HG02588 (cell line): ENCODE measurements around the gene RHOJ.
"Not testable (repeated sequence)": the region's sequence is repeated elsewhere in the genome, so short reads cannot be mapped to it uniquely, and the experiment has no call there.

Experiments used
- ATAC-seq: cut with Tn5 transposase; IDR thresholded peaks from one replicate; pipeline ENCODE4 v1.9.1; 2021; ENCODE audit warnings: mild to moderate bottlenecking, moderate library complexity; ENCODE audit not compliant: unreplicated experiment

Gene RHOJ

DNA sequence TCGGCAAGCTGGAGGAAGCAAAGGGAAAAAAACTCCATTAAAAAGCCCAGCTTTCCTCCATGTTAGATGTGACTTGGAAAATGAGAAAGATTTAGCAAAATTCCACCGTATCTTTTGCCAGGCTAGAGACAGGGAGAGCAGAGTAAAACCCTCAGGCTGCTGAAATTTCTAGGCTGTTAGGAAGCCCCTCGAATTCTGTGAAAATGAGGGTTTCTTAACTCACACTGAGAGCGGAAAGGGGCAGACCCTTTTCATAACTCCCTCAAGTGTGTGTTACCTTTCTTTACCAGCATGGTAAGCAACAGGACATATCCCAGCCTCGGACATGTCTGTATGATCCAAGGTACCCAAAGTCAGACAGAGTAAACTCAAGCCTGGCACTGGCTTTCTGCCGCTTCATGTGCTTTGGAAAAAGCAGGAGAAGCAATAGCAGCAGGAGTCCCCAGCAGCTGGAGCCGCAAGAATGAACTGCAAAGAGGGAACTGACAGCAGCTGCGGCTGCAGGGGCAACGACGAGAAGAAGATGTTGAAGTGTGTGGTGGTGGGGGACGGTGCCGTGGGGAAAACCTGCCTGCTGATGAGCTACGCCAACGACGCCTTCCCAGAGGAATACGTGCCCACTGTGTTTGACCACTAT, at the start of gene RHOJ:
Gene RHOJ (plus strand): TSS at position 37 of the 637 bp plus-strand sequence. CDS start 427 bp downstream, at position 464.
- no peak for ATAC-seq

GRCh38 chr14:63155511-63156185, 48.6 kb upstream of the RHOJ start:
- no peak for ATAC-seq

DNA sequence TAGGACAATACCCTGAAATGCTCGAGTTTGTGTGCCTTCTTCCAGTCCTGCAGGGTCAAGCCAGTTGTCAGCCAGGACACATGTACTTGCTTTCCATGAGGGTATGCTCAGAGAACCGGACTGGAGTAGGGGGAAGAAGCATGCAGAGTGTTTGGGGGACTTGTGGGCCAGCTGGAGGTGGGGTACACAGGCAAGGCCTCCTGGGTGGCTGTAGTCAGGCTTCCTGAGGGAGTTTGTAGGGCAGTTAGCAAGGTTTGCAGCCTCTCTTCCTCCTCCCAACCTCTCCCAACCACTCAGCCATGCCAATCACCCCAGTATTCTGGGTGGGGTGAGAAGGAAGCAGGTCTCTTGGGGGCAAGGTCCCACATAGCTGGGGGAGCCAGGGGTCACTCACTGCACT, 47.0 kb upstream of the RHOJ start:
- no peak for ATAC-seq

- no peak for ATAC-seq
These were observed 40.9 kb upstream of the RHOJ start for GRCh38 chr14:63163306-63163705.

- ATAC-seq = no peak
These were observed 40.0 kb upstream of the RHOJ start for GRCh38 chr14:63164108-63164683.

GRCh38 chr14:63165267-63165666, 39.0 kb upstream of the RHOJ start:
- ATAC-seq = not testable (repeated sequence)

- ATAC-seq = no peak
These were observed 37.2 kb upstream of the RHOJ start for GRCh38 chr14:63167044-63167443.

DNA sequence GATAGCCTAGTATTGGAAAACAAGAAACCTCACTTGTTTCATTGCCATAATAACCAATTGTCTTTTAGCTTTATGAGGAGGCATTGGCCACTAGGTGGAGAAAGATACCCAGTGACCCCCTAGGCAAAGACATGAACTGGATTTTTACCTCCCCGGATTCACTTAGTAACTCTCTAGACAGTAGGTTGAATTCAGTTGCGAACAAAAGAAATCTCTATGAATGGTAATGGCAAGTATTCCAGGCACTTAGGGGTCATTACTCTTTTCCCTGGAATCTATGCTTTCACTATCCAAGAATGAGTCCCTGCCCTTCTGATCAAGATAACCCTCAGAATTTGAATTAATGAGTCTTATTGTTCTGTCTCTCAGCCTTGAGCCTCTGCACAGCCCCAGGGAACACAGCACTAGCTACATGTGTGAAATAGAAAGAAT, 29.5 kb upstream of the RHOJ start:
- ATAC-seq = no peak

DNA sequence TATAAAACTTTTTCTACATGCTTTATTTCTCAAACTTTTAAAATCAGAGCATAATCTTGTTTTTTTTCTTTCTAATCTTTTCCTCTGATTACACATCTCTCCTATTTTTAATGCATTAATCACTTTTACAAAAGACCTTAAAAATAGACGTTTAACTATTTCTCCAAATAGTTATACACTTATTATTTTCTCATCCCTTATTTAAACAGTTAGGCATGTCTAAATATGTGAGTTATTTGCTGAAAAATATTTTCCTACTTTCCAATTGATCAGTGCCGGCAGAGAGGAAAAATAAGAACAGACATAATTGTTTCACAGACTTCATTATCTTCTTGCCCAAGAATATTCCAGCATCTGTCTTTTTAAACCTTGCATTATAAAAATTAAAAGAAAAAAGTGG, 28.7 kb upstream of the RHOJ start:
- no peak for ATAC-seq

- no peak for ATAC-seq
These were observed 25.3 kb upstream of the RHOJ start for GRCh38 chr14:63178912-63179311.

DNA sequence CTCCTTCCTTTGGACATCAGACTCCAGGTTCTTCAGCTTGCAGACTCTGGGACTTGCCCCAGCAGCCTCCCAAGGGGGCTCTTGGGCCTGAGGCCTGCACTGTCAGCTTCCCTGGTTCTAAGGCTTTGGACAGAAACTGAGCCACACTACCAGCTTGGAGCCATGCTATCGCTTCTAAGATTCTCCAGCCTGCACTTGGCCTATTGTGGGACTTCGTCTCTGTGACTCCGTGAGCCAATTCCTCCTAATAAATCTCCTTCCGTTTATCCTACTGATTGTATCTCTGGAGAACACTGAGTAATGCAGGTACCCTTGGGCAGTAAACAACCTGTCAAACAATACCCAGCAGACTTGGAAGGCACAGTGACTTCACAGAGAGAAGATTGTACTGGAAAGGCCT, 24.9 kb upstream of the RHOJ start:
- no peak for ATAC-seq

- no peak for ATAC-seq
These were observed 24.2 kb upstream of the RHOJ start for GRCh38 chr14:63180011-63180410.

DNA sequence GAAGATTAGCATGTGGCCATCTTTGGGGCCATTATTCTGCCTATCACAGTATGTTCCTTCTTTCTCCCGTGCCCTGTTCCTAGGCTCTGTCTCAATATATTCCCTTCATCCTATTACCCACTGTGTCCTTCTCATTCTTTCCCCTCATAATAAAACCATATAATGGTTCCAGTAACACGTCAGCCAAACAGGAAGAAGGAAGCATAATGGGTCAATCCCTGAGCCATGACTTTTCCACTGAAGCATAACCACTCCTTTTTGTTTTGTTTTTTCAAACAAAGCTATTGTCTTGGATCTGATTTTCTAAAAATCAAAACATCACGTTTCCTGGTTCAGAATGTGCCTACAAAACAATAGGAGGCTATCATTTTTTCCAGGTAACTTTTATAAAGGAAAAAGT, 21.3 kb upstream of the RHOJ start:
- ATAC-seq = no peak

DNA sequence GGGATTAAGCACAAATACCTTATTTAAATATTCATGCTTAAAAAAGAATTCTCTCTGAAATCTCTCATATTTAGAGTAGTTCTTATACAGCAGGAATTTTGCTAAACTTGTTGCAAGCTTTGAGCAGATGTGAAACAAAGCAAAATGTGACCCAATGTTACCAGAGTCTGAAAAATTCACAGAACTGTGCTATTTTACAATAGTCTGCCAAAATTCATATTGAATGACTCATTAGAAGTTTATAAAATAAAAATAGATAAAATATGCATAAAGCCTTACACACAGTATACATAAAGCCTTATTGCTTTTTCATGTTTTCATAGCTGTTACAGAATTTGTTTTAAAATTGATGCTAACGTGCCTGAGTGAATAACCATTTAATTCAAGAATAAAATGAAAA, 17.8 kb upstream of the RHOJ start:
- no peak for ATAC-seq

DNA sequence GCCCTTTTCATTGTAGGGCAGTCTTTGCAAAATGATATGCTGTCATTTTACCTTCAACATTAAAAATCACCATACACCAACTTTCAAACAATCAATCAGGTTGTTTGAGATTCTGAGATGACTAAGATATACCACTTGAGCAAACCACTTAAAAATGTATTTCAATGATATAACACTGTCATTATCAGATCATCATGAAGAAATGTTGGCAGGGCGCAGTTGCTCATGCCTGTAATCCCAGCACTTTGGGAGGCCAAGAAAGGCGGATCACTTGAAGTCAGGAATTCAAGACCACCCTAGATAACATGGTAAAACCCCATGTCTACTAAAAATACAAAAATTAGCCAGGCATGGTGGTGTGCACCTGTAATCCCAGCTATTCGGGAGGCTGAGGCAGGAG, 13.0 kb upstream of the RHOJ start:
- ATAC-seq = no peak

DNA sequence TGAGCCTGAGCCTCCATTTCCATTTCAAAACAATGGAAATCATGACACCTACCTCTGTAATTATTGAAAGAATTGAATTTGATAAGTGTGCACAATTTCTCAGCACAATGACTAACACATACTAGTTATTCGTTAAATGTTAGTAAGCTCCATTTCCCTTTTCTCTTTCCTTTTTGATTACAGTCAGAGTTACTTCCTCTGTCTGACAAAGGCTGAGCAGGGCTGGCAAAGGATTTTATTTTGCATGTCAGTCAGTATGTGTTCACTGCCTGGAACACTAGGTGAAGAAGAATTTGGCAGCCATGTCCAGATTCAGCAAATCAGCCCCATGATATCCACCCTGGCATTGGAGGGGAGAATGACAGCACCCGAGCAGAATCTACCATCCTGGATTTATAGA, 12.2 kb upstream of the RHOJ start:
- ATAC-seq = no peak

GRCh38 chr14:63193236-63193635, 11.0 kb upstream of the RHOJ start:
- ATAC-seq = no peak

DNA sequence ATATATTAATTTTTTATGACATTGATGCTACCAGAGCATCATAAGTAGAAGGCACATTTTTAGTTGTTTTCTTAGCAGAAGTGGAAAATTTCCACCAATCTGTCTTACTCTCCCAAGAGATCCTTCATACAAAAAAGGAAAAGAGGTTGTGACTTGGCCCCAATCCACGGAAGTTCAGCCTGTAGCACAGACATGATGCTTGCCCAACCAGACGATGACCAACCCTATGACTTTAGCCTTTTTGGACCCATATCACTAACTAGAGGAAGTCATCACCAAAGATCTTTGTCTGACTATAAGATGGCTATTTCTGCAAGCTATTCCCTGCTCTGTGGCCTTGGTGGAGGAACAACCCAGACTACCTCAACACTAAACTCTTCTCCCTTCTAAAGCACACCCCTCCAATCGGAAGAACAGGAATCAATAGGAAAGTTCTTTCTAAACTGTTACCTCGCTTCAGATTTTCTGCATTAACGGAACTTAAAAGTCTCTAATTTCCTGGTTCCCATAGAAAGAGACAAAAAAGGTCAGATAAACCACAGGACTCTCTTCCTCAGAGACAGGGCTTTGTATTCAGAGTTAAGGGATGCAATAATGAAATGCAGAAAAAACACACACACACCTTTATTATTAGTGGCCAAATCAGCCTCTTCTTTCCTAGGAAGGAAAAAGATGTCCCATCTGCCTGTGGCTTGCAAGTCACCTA, 4.1 kb upstream of the RHOJ start:
- no peak for ATAC-seq

DNA sequence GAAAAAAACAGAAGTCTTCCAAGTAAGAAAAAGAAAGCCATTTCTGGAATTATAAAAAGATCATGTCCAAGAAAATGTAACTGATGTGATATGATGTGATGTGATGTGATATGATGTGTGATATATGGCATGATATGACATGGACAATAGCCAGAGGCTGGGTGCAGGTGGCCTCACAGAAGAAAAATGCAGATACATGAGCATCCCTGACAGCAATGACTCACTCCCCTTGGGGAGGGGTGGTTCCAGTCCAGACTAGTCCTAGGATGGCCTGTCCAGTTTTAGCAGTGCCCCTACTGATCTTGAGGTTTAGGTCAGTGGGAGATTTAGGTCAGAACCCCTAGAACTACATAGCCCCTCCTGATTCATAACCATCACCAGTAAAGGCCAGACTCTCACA, 3.5 kb upstream of the RHOJ start:
- ATAC-seq = no peak

- ATAC-seq = no peak
These were observed 1.2 kb upstream of the RHOJ start for GRCh38 chr14:63203015-63203414.

DNA sequence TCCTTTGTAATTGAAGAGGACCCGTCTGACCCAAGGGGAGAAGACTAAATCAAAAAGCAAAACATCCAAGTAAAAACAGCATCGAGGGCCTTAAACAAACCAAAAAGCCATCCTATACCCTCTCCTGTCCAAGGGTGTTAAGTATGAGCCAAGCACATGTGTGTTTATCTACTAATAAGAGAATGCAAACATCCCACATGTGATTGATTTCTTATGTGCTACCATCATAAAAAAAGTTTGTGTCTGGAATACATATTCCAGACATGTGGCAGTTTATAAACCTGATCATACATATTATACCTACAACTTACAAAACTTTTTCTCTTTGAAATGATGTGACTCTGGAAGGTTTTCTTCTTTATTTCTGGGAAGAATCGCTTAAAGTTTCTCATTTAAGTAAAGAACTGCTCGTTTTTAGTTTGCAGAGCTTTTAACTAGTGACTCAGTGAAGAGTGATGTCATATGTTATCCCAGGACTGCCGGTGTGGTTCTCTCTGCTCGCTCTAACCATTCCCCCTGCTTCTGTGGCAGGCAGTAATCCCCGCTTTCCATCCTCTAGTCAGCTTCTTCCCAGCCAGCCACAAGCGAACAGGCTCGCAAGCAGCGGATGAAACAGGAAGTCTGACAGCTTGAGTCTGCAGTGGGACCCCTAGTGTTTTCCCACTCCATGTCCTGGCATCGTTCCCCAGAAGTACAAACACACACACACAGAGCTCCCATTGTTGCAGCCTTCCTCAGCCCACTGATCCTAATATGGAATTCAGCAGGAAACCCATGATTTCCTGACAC, 431 bp upstream of the RHOJ start:
- no peak for ATAC-seq
